ENCODE data around the gene PDE4D.

DNA sequence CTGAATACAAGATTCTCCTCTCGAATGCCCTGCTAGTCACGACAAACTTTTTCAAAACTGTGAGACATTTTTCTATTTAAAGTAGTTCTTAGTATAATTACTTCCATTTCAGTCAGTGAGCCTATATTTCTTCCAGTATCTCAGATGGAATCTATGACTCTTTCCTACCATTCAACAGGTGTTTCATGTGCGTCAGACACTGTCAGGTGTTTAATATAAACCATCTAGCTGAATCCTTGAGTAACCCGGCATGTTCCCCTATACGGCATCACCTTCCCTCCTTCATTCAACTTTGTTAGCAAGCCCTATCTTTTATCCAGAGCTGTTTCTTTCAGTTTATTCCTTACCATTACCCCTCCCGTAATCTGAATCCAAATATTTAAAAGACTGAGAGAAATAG is 891.8 kb downstream of the PDE4D start:
- TF ChIP-seq, protein P1, sequence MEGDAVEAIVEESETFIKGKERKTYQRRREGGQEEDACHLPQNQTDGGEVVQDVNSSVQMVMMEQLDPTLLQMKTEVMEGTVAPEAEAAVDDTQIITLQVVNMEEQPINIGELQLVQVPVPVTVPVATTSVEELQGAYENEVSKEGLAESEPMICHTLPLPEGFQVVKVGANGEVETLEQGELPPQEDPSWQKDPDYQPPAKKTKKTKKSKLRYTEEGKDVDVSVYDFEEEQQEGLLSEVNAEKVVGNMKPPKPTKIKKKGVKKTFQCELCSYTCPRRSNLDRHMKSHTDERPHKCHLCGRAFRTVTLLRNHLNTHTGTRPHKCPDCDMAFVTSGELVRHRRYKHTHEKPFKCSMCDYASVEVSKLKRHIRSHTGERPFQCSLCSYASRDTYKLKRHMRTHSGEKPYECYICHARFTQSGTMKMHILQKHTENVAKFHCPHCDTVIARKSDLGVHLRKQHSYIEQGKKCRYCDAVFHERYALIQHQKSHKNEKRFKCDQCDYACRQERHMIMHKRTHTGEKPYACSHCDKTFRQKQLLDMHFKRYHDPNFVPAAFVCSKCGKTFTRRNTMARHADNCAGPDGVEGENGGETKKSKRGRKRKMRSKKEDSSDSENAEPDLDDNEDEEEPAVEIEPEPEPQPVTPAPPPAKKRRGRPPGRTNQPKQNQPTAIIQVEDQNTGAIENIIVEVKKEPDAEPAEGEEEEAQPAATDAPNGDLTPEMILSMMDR (conservative IDR thresholded peaks at IDR 0.05; ENCODE audit: low read depth, low read length) = no peak
- TF ChIP-seq EZH2 (IDR thresholded peaks at IDR 0.05; ENCODE audit: low read length, unreplicated experiment) = no peak
- no peak for TF ChIP-seq EZH2phosphoT487 (IDR thresholded peaks at IDR 0.05; ENCODE audit: borderline replicate concordance, low read length)
